Measurements from ENCODE around the gene SLC5A9. TPM values are rescaled to one million over a fixed set of nuclear protein-coding genes. Genes with fewer than 3 reads are reported as not detected.
"Not testable (repeated sequence)": the region's sequence is repeated elsewhere in the genome, so short reads cannot be mapped to it uniquely, and the experiment has no call there.

Gene SLC5A9
- total RNA-seq, 2 donors from 2014 or later = not detected

DNA sequence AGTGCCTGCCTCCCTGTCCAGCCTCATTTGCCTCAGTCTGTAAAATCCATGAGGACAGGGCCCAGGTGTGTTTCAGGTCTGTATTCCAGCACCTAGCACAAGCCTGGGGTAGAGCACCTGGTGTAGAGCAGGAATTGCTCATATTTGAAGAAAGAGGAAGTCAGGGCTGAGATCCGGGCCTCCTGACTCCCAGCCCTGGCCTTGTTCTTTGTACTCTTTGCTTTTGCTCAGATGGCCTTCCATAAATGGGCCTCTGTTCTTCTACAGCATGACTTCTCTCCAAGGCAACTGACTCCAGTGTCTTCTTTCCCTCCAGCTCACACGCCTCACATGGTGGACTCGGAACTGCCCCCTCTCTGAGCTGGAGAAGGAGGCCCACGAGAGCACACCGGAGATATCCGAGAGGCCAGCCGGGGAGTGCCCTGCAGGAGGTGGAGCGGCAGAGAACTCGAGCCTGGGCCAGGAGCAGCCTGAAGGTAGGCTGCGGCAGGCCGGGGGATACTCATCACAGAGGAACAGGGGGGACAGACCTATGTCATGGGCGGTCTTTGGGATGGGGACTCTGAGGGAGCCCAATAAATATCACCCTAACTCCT is 19.7 kb downstream of the SLC5A9 start:
- no peak overlapping the region for H3K27ac Mint-ChIP-seq
- no peak for ATAC-seq (replicated peaks)
- no peak overlapping the region for H3K4me3 Mint-ChIP-seq
- H3K36me3 Mint-ChIP-seq (ENCODE audit: low read depth) = no peaks in the 10 kb centered on the region
- no peaks in the 10 kb centered on the region for H3K4me1 Mint-ChIP-seq
- no peaks in the 10 kb centered on the region for H3K9me3 Mint-ChIP-seq
- peaks cover 3% of the 10 kb centered on the region for H3K27me3 Mint-ChIP-seq

GRCh38 chr1:48245106-48245505 is 22.6 kb downstream of the SLC5A9 start:
- Mint-ChIP-seq H3K36me3 (ENCODE audit: low read depth) (no peaks in the 10 kb centered on the region), H3K27me3 (peaks cover 12% of the 10 kb centered on the region), H3K27ac (no peak overlapping the region), H3K4me1 (no peaks in the 10 kb centered on the region), H3K4me3 (no peak overlapping the region), H3K9me3 (no peaks in the 10 kb centered on the region)
- no peak for ATAC-seq (replicated peaks)

GRCh38 chr1:48246727-48247126 is 24.2 kb downstream of the SLC5A9 start:
- Mint-ChIP-seq H3K9me3 (no peaks in the 10 kb centered on the region), H3K4me3 (no peak overlapping the region), H3K4me1 (no peaks in the 10 kb centered on the region), H3K36me3 (ENCODE audit: low read depth) (no peaks in the 10 kb centered on the region), H3K27ac (no peak overlapping the region), H3K27me3 (peaks cover 9% of the 10 kb centered on the region)
- ATAC-seq (replicated peaks) = no peak

DNA sequence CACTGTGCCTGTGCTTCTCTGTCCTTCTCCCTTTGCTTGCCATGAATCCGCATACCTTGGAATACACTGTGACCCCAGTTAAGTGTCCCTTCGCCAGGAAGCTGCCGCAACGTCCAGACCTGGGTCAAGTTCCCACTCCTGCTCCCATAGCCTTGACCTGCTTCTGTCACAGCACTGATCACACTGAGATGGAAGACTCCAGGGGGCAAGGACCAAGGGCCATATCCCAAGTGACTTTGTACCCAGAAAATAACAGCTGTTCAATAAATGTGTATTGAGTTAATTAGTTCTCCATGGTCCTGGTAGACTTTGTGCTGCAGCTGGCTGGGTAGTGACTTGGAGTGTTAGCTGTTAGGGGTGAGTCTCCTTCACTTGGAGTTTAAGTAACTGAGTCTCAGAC is 25.8 kb downstream of the SLC5A9 start:
- no peak for ATAC-seq (replicated peaks)
- Mint-ChIP-seq H3K27ac (no peak overlapping the region), H3K9me3 (no peaks in the 10 kb centered on the region), H3K4me3 (no peak overlapping the region), H3K36me3 (ENCODE audit: low read depth) (no peaks in the 10 kb centered on the region), H3K4me1 (no peaks in the 10 kb centered on the region), H3K27me3 (peaks cover 9% of the 10 kb centered on the region)

DNA sequence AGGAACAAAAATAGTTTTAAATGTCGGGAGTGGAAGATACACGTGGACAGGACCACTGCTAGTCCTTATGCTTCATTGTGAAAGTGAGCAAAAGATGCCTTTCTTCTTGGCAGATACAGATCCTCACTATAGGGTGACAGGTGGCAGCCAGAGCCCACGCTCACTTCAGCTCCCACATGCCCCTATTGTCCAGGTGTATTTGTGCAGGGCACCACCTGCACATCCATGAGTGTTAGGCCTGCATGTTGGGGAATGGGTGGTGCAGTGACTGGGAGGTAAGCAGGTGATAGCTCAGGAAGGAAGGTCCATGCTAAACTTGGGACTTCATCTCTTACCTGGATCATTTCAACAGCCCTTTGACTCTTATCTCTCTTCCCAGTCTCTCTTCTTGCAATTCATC is 27.4 kb downstream of the SLC5A9 start:
- H3K27ac Mint-ChIP-seq = no peak overlapping the region
- no peaks in the 10 kb centered on the region for H3K4me1 Mint-ChIP-seq
- no peaks in the 10 kb centered on the region for H3K36me3 Mint-ChIP-seq (ENCODE audit: low read depth)
- peaks cover 9% of the 10 kb centered on the region for H3K27me3 Mint-ChIP-seq
- ATAC-seq (replicated peaks) = no peak
- no peaks in the 10 kb centered on the region for H3K9me3 Mint-ChIP-seq
- H3K4me3 Mint-ChIP-seq = no peak overlapping the region

GRCh38 chr1:48250572-48250971 is 28.1 kb downstream of the SLC5A9 start:
- ATAC-seq (replicated peaks) = no peak
- Mint-ChIP-seq H3K9me3 (no peaks in the 10 kb centered on the region), H3K4me1 (no peaks in the 10 kb centered on the region), H3K36me3 (ENCODE audit: low read depth) (no peaks in the 10 kb centered on the region), H3K27ac (no peak overlapping the region), H3K4me3 (no peak overlapping the region), H3K27me3 (peaks cover 9% of the 10 kb centered on the region)

- Mint-ChIP-seq H3K4me3 (no peak overlapping the region), H3K27ac (no peak overlapping the region), H3K4me1 (no peaks in the 10 kb centered on the region), H3K36me3 (ENCODE audit: low read depth) (no peaks in the 10 kb centered on the region), H3K9me3 (no peaks in the 10 kb centered on the region), H3K27me3 (peaks cover 9% of the 10 kb centered on the region)
- no peak for ATAC-seq (replicated peaks)
Measured at GRCh38 chr1:48251323-48251722, 28.8 kb downstream of the SLC5A9 start.

DNA sequence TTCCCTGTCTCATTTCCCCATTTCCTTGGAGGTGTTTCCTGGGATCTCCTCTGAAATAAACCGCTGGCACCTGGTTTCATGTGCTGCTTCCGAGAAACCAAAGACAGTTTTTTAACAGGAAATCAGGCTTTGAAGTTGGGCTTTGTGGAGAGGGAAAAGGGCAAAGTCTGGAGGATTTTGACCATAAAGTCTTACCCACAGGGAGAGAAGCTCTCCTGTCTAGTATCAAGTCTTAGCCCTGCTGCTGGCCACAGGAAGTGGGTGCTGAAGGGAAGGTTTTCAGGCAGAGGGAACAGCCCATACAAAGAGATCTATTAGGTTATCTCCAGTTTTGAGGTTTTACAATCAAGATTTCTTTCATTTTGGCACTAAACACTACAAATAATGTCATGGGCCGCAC is 29.3 kb downstream of the SLC5A9 start:
- peaks cover 9% of the 10 kb centered on the region for H3K27me3 Mint-ChIP-seq
- no peak overlapping the region for H3K27ac Mint-ChIP-seq
- no peak for ATAC-seq (replicated peaks)
- H3K36me3 Mint-ChIP-seq (ENCODE audit: low read depth) = no peaks in the 10 kb centered on the region
- no peaks in the 10 kb centered on the region for H3K4me1 Mint-ChIP-seq
- H3K9me3 Mint-ChIP-seq = no peaks in the 10 kb centered on the region
- H3K4me3 Mint-ChIP-seq = no peak overlapping the region

- no peak overlapping the region for H3K4me3 Mint-ChIP-seq
- H3K27me3 Mint-ChIP-seq = peaks cover 2% of the 10 kb centered on the region
- H3K36me3 Mint-ChIP-seq (ENCODE audit: low read depth) = no peaks in the 10 kb centered on the region
- H3K4me1 Mint-ChIP-seq = no peaks in the 10 kb centered on the region
- no peaks in the 10 kb centered on the region for H3K9me3 Mint-ChIP-seq
- no peak for ATAC-seq (replicated peaks)
- H3K27ac Mint-ChIP-seq = no peak overlapping the region
Measured at GRCh38 chr1:48254254-48254653, 31.7 kb downstream of the SLC5A9 start.

DNA sequence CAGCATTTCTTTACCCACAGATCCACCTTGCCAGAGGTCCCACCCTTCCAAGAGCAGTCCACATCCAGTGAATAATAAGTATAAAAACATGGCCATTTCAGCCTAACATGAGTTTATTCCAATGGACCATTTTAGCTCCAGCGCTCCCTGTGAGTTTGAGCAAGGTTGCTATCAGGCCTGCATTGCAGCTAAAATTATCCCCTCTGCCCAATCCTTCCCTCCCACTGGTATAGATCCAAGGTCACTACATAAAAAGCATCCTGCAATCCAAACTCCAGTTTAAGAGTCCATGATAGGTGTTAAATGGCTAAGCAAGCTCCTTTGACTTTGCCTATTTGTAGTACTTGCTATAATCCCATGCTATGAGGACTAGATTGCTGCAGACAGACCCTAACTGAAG is 35.6 kb downstream of the SLC5A9 start:
- H3K4me3 Mint-ChIP-seq = no peak overlapping the region
- no peaks in the 10 kb centered on the region for H3K36me3 Mint-ChIP-seq (ENCODE audit: low read depth)
- H3K9me3 Mint-ChIP-seq = no peaks in the 10 kb centered on the region
- ATAC-seq (replicated peaks) = no peak
- no peak overlapping the region for H3K27ac Mint-ChIP-seq
- no peaks in the 10 kb centered on the region for H3K27me3 Mint-ChIP-seq
- no peaks in the 10 kb centered on the region for H3K4me1 Mint-ChIP-seq

DNA sequence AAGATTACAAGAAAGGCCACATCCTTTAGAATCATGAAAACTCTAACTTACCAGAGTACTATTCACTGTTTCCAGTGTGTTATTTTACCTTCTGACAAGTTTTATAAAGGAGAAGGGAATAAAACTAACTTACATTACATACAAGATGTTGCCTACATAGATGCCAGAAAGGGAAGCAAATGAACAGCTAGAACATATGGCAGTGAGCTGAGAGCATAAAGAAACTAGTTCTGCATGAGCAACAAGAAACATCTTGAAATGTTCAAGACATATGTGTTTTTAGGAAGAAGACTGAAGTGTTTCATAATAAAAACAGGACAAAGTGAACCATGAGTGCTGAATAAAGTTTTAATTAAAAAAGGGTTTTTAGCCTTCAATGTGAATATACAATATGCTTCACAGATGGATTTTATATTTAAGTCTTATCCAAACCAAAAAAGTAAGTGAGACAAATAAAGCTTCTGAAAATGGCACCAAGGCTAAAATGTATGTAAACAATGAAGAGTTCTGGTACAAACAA is 39.4 kb downstream of the SLC5A9 start:
- no peak for ATAC-seq (replicated peaks)
- H3K4me3 Mint-ChIP-seq = no peak overlapping the region
- no peaks in the 10 kb centered on the region for H3K27me3 Mint-ChIP-seq
- H3K4me1 Mint-ChIP-seq = no peaks in the 10 kb centered on the region
- H3K36me3 Mint-ChIP-seq (ENCODE audit: low read depth) = no peaks in the 10 kb centered on the region
- no peak overlapping the region for H3K27ac Mint-ChIP-seq
- H3K9me3 Mint-ChIP-seq = no peaks in the 10 kb centered on the region

DNA sequence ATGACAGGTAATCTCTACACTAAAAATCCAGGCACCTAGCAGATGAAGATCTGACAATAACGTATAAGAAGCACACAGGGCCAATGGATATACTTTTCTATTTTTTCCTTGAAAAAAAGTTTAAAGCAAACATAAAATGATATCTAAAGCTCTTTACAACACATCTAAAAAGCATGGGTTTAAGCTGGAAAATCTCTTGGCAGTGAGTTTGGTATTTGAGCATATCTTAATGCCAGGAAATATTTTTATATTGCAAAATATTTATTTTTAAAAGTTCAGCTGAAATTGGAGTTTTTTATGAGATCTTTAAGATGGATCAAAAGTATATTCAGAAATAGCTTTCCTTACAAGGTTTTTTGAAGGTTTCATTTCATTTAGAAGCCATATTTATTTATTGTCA is 40.5 kb downstream of the SLC5A9 start:
- no peaks in the 10 kb centered on the region for H3K9me3 Mint-ChIP-seq
- H3K27me3 Mint-ChIP-seq = no peaks in the 10 kb centered on the region
- H3K36me3 Mint-ChIP-seq (ENCODE audit: low read depth) = no peaks in the 10 kb centered on the region
- no peaks in the 10 kb centered on the region for H3K4me1 Mint-ChIP-seq
- no peak overlapping the region for H3K27ac Mint-ChIP-seq
- ATAC-seq (replicated peaks) = no peak
- H3K4me3 Mint-ChIP-seq = no peak overlapping the region

- Mint-ChIP-seq H3K4me3 (no peak overlapping the region), H3K4me1 (no peaks in the 10 kb centered on the region), H3K36me3 (ENCODE audit: low read depth) (no peaks in the 10 kb centered on the region), H3K27me3 (peaks cover 3% of the 10 kb centered on the region), H3K27ac (no peak overlapping the region), H3K9me3 (no peaks in the 10 kb centered on the region)
- no peak for ATAC-seq (replicated peaks)
Measured at GRCh38 chr1:48266576-48266975, 44.1 kb downstream of the SLC5A9 start.

- H3K36me3 Mint-ChIP-seq (ENCODE audit: low read depth); H3K9me3 Mint-ChIP-seq; ATAC-seq (replicated peaks); H3K4me1 Mint-ChIP-seq; H3K4me3 Mint-ChIP-seq; H3K27me3 Mint-ChIP-seq; H3K27ac Mint-ChIP-seq: not testable (repeated sequence)
Measured at GRCh38 chr1:48277437-48277836, 54.9 kb downstream of the SLC5A9 start.

DNA sequence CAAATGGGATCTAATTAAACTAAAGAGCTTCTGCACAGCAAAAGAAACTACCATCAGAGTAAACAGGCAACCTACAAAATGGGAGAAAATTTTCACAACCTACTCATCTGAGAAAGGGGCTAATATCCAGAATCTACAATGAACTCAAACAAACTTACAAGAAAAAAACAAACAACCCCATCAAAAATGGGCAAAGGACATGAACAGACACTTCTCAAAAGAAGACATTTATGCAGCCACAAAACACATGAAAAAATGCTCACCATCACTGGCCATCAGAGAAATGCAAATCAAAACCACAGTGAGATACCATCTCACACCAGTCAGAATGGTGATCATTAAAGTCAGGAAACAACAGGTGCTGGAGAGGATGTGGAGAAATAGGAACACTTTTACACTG is 59.8 kb downstream of the SLC5A9 start:
- not testable (repeated sequence) for H3K4me3 Mint-ChIP-seq; H3K36me3 Mint-ChIP-seq (ENCODE audit: low read depth); H3K4me1 Mint-ChIP-seq

More for the DNA sequence above, 59.8 kb downstream of the SLC5A9 start:
- H3K27me3 Mint-ChIP-seq; H3K27ac Mint-ChIP-seq; H3K9me3 Mint-ChIP-seq; ATAC-seq (replicated peaks): not testable (repeated sequence)

Data from activated T-helper 17 cell treated with anti-CD3 and anti-CD28 coated beads, Interleukin-2, amount 50 U/mL, for 72 hours (primary cell).